HEK293T (cell line): ENCODE data around the gene FXYD6.

Experiments used
- ARNT ChIP-seq: fragments of 450-650 bp; IDR thresholded peaks from 2 replicates; pipeline ENCODE4 v1.6.1; 2017; ENCODE audit warnings: mild to moderate bottlenecking
- BHLHE40 ChIP-seq: fragments of 450-650 bp; IDR thresholded peaks from 2 replicates; pipeline ENCODE4 v1.6.1; 2016; ENCODE audit warnings: mild to moderate bottlenecking, moderate library complexity, borderline replicate concordance
- CTBP1 ChIP-seq: fragments of 450-650 bp; IDR thresholded peaks from 2 replicates; pipeline ENCODE4 v1.6.1; 2016; ENCODE audit warnings: borderline replicate concordance
- ELF4 ChIP-seq: fragments of 450-650 bp; IDR thresholded peaks from 2 replicates; pipeline ENCODE4 v1.6.1; 2017; ENCODE audit warnings: antibody characterized with exemption
- FOXA1 ChIP-seq: fragments of 450-650 bp; IDR thresholded peaks from 2 replicates; pipeline ENCODE4 v1.6.1; 2016; ENCODE audit warnings: mild to moderate bottlenecking
- FOXK2 ChIP-seq: fragments of 450-650 bp; IDR thresholded peaks from 2 replicates; pipeline ENCODE4 v1.6.1; 2016; ENCODE audit warnings: mild to moderate bottlenecking
- FOXM1 ChIP-seq: fragments of 450-650 bp; IDR thresholded peaks from 2 replicates; pipeline ENCODE4 v1.6.1; 2017; ENCODE audit warnings: mild to moderate bottlenecking, borderline replicate concordance
- HDGF ChIP-seq: fragments of 450-650 bp; IDR thresholded peaks from 2 replicates; pipeline ENCODE4 v1.6.1; 2017; ENCODE audit warnings: antibody characterized with exemption, borderline replicate concordance
- NFRKB ChIP-seq: fragments of 450-650 bp; IDR thresholded peaks from 2 replicates; pipeline ENCODE4 v1.6.1; 2016; ENCODE audit warnings: mild to moderate bottlenecking, moderate library complexity
- PKNOX1 ChIP-seq: fragments of 450-650 bp; IDR thresholded peaks from 2 replicates; pipeline ENCODE4 v1.6.1; 2016
- SP1 ChIP-seq: fragments of 450-650 bp; IDR thresholded peaks from 2 replicates; pipeline ENCODE4 v1.6.1; 2017
- SUZ12 ChIP-seq: fragments of 450-650 bp; IDR thresholded peaks from 2 replicates; pipeline ENCODE4 v1.6.1; 2016; ENCODE audit warnings: mild to moderate bottlenecking
- TARDBP ChIP-seq: fragments of 450-650 bp; IDR thresholded peaks from 2 replicates; pipeline ENCODE4 v1.6.1; 2016
- ZNF384 ChIP-seq: fragments of 450-650 bp; IDR thresholded peaks from 2 replicates; pipeline ENCODE4 v1.6.1; 2016

GRCh38 chr11:117871160-117871559, 5.3 kb downstream of the FXYD6 start:
- TF ChIP-seq SUZ12 (no peak), ZNF384 (no peak), TARDBP (no peak), FOXM1 (no peak), NFRKB (no peak), SP1 (no peak), BHLHE40 (no peak), PKNOX1 (no peak), CTBP1 (no peak), FOXK2 (no peak), ELF4 (no peak), HDGF (no peak), FOXA1 (no peak), ARNT (no peak)
